HG02571 (cell line): ENCODE measurements around the gene MYO7B.

ENCODE experiments used
- ATAC-seq: cut with Tn5 transposase; IDR thresholded peaks from one replicate; pipeline ENCODE4 v1.9.1; 2021; ENCODE audit warnings: mild to moderate bottlenecking, moderate library complexity; ENCODE audit not compliant: unreplicated experiment

MYO7B gene

DNA sequence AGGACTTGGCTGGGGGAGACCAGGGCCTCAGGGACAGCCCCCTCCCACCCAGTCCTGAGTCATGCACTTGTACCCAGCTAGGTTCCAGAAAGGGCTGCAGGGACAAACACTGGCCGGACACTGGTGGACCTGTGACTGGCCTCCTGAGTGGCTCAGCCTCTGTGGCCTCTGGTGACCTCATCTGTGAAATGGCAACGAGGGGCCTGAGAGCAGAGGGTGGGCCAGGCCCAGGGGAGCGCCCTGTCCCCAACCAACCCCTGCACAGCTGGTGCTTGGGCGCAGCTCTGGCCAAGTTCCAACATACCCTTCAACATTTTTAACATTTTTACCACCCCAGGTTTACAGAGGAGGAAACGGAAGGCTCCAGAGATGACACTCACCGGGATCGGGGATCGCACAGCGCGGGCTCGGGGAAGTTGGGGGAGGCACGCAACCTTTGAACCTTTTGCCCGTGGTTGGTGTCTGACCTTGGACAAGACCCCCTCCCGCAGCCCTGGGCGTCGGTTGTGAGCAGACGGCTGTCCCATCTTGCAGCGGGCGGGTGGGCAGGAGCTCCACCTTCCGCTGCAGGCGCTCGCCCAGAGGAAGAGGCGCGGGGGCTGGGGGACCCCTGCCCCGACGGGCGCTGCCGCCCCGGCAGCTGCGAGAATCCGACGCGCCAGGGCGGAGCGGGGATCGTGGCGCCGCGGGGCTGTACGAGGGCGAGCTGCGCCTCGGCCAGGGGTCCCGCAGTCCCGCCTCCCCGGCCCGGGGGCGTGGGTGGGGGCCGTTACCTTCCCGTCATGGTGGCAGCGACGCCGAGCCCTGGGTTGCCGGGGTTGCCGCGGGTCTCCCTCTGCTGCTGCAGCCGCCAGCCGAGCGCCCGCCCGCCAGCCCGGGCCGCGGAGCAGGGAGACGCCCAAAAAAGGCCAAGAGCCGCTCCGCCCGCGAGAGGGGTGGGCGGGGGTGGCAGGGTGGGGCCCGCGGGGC, 139.0 kb downstream of the MYO7B start:
- ATAC-seq = no peak

DNA sequence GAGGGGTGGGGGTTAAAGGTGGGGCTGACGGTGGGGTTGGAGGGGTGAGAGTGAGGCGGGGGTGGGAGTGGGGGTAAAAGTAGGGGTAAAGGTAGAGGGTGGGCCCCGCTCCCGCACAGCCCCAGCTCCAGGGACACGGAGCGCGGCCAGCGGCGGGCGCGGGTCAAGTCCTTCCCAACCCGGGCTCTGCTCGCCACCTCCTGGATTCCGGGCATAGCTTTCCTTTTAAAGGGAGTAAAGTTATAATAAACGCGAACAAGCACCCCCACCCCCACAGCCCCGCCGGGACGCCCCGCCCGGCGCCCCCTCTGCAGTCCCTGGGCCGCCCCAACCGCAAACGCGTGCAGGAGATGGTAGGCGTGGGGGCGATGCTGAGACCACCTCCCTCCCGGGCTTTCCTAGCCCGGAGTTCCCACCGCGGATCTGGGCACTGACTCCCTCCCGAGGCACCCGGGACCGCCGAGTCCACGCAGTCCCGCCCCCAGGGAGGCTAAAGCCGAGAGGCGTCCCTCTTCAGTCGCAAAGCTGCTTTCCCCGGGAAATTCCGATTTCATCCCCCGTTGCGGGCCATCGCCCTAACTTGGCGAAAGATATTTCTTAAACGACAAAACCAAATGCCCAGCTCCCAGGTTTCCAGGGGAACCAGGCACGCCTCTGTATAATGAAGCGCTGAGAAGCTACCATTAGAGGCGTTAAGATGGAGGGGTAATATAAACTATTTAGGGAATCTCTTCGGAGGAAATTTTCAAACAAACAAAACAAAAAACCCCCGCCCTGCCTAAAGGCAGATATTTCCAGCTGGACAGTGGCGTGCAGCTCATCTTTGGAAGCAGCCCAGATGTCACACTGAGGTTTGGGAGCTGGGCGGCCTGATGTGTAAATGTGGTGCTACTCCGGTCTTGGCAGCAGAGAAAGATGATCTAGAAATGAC, 140.1 kb downstream of the MYO7B start, which contains the start of gene LIMS2:
Gene LIMS2 (minus strand): TSS at position 200 of the 931 bp plus-strand sequence. CDS start 506 bp downstream, outside the sequence.
- ATAC-seq = no peak

DNA sequence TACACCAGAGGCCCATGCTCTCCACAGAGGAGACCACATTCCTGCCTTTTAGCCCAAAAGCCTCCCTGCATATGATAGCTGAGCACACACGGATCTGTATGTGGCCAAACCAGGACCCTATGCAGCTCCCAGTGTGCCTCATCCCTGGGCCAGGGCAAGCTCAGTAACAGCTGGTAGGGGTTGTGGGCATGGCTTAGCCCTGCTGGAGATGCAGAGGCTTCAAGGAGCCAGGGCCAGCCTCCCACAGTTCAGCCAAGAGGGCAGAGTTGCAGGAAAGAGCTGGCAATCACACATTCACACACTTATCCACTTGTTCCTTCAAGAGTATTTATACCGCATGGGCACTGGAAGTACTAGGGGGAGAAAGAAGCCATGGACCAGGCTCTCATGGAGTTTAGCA, 141.4 kb downstream of the MYO7B start:
- no peak for ATAC-seq

DNA sequence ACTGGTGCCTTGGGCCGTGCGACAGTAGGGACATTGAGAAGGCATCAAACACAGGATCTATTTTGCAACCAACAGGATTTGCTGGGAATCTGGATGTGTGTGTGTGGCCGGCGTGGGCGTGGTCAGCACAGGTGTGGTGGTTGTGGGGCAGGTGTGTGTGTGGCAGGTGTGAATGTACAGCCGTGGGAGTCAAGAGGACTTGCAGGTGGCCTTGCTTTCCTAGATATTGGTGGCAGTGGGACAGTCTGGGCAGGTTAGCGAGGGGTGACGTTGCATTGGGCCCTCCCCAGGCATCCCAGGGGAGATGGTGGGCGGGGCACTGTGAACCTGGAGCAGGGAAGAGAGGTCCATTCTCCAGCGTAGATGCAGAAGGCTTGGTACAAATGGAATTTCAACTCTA, 143.0 kb downstream of the MYO7B start:
- ATAC-seq = no peak

DNA sequence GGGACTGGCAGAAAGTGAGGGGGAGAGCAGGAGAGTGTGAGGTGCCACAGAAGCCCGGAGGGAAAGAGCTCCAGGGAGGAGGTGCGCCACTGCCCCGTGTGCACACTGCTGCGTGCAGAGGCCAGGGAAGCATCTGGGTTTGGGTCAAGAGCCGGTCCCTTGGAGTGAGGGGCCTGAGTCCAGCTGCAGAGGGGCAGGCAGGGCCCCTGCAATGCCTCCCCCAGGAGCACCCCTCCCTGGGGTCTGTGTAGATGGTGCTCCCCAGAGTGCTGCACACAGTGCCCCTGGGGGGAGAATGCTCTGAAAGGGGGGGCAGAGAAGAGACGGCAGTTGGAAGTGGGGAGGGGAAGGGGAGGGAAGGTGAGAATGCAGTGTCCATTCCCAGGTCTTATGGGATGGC, 143.5 kb downstream of the MYO7B start:
- no peak for ATAC-seq

DNA sequence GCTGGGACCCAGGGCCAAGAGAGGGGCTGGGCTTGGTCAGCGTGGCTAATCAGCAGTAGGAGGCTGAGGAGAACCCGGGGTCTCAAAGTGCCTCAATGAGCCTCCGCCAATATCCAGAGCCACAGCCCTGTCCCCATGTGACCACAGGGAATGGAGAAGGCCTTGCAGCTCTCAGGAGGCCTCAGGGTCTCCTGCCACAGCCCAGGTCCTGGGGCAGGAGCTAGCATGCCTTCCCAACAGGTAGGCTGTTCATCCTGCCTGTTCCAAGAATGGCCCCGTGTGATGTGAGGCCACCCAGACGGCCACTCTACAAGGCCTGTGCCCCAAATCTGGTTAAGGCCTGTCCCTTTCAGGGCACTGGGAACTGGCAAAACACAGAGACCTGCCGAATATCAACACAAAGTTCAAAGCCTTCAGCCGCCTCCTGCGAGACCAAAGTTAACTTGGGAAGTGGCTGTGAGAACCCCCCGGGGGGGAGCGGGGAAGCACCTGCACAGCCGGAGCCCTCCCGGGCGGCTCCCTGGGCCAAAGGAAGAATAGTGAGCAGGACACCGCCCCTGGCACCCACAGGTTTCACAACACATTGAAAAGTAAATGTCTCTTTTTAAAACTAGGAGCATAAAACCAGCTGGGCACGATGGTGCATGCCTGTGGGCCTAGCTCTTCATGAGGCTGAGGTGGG, 144.3 kb downstream of the MYO7B start:
- ATAC-seq = no peak

DNA sequence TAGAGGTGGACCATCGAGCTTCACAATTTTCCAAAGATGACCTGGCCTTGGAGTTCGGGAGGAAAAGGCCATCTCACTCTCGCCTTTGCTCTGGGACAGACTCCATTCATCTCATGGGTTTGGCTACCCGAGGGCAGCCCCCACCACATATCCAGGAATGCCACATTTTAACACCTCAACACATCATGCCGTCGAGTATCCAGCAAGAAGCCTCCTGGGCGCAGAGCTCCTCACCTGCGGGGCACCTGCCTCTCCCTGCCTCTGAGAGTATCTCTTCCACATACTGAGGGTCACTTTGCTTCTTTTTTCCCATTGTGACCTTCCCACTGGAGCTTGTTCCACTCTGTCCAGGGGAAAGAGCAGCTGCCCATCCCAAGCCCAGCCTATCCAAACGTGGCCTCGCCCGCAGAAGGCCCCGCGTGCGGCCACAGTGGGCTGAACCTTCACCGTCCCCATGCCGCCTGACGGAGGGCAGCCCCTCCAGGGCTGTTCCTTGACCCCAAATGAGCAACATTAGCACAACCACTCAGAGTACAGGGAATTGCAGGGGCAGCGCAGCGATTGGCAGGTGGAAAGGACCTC, 145.3 kb downstream of the MYO7B start:
- no peak for ATAC-seq

DNA sequence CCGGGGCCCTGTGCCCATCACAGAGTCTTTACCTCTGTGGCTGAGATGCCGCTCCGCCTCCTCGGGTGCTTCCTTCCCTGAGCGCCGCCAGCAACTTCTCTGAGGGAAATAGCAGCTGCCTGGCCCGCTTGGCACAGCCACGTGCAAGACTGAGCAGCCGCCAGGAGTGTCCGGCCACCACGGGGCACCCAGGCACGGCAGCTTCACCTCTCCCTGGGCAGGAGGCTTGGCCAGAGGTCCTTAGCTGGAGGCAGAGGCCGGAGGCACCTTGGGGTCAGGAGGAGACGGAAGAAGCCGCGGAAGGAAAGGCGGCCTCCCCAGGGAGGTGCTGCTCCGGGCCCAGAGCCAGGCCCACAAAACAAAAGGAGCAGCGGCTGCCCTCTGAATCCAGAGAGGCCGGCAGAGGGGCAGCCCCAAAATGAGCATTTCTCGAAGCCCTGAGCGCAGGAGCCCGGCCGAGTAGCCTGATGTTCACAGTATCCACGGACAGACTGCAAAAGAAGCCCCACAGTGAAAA, 145.9 kb downstream of the MYO7B start:
- no peak for ATAC-seq

DNA sequence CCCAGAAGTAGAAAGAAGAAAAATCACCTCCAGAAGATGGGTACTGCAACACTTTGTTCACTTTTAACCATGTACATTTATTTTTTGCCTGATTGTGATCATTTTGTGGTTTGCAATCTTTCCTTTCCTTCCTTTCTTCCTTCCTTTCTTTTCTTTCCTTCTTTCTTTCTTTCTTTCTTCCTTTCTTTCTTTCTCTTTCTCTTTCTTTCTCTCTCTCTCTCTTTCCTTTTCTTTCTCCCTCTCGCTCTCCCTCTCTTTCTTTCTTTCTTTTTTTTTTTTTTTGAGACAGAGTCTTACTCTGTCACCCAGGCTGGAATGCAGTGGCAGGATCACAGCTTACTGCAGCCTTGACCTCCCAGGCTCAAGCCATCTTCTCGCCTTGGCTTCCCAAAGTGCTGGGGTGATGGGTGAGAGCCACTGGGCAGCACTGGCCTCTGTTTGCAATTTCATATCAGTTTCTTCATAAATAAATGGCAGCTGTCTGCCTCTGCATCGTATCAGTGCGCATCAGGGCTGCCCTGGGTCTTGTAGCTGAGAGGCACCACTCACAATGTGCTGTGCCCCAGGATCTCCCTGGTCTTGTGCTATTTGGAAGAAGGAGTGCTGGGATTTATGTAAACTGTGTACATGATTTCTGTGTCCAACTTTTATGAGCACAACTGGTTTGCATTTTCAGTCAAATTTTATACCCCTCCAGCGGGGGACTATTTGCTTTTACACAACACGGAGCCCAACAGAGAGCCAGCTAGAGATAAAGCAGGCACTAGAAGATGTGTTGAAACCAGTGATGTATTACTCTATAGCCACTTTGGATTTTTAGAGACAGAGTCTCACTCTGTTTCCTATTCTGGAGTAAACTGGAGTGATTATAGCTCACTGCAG, 146.7 kb downstream of the MYO7B start:
- ATAC-seq = no peak

DNA sequence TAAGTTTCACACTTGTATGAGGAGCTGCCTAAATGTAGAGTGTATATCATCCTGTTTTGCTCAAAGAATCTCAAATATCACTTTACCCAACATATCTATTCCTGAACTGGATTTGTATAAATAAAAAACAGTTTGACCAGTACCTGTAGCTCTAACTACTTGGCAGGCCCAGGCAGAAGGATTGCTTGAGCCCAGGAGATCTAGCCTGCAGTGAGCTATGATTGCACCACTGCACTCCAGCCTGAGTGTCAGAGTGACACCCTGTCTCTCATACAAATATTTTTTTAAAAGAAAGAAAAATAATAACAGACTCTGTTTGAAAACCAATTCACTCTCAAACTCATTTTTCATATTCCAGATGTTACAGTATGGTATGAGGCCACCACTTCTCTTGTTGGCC, 147.6 kb downstream of the MYO7B start:
- no peak for ATAC-seq

DNA sequence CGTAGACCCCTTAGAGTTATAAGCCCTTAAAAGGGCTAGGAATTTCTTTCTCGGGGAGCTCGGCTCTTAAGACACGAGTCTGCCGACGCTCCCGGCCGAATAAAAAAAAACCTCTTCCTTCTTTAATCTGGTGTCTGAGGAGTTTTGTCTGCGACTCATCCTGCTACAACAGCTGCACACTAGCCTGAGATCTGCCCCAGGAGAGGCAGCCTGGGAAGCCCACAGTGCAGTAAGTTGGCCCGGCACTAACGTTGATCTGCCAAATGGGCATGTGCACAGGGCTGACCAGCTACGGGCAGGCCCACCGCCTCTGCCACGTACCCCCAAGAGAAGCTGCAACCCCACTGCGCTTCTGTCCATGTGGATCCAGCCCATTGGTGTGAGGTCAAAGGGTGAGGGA, 148.3 kb downstream of the MYO7B start:
- ATAC-seq = no peak

DNA sequence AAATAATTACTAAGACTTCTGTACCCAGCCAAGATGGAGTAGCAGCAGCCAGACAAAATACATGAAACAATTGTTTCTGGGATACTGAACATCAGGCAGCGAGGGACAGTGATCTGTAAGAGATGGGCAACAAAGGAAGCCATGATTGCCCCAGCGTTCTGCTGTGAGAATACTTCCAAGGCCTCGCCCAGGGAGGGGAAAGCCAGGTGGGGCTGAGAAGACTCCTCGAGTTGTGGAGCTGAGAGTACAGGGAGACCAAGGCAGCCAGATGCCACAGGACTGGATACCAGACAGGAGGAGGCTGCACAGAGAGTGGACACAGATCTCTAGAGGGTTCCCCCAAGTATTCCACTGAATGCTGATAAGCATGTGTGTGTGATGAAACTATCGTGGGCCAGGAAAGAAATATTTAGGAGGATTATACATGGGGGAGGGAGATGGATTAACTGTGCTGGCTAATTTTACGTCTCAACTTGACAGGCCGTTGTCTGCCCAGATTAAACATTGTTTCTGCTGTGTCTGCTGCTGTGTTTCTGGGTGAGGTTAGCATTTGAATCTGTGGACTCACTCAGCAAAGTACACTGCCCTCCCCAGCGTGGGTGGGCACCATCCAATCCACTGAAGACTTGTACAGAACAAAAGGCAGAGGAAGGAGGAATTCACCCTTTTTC, 150.1 kb downstream of the MYO7B start:
- ATAC-seq = no peak
